Neutrophil (primary cell): ENCODE measurements around the gene GALNT18.

ENCODE experiments used
- H3K27ac ChIP-seq: fragments of 200-600 bp; sonication (generic); 2 replicates; pipeline ENCODE4 v1.5.1; 2016; ENCODE audit warnings: mild to moderate bottlenecking, moderate library complexity
- H3K27me3 ChIP-seq: fragments of 200-600 bp; sonication (generic); 2 replicates; pipeline ENCODE4 v1.6.0; 2016; ENCODE audit warnings: mild to moderate bottlenecking
- H3K36me3 ChIP-seq: fragments of 200-600 bp; sonication (generic); 2 replicates; pipeline ENCODE4 v1.5.1; 2017
- H3K4me1 ChIP-seq, 2 experiments: fragments of 200-600 bp in 1 of 2; sonication (generic) in 1 of 2; 1 replicate in 1 of 2; 2 replicates in 1 of 2; pipeline versions ENCODE4 v1.5.1 to v1.6.1; 2013 to 2016; ENCODE audit warnings: low read depth in 1 of 2, low read length in 1 of 2, mild to moderate bottlenecking in 1 of 2, moderate library complexity in 1 of 2; ENCODE audit not compliant: control insufficient read depth in 1 of 2, insufficient read depth in 1 of 2
- H3K4me3 ChIP-seq, 2 experiments: fragments of 200-600 bp in 1 of 2; sonication (generic) in 1 of 2; 1 replicate in 1 of 2; 2 replicates in 1 of 2; pipeline ENCODE4 v1.5.1; 2013 to 2016; ENCODE audit warnings: low read depth in 1 of 2, low read length in 1 of 2, mild to moderate bottlenecking in 1 of 2, moderate library complexity in 1 of 2
- H3K9me3 ChIP-seq: fragments of 200-600 bp; sonication (generic); 2 replicates; pipeline ENCODE4 v1.5.1; 2016
- TF ChIP-seq, protein P1 (sequence below): fragments of 200-600 bp; sonication (generic); IDR thresholded peaks from 2 replicates; pipeline ENCODE4 v1.5.1; 2016; ENCODE audit warnings: antibody characterized with exemption

Gene GALNT18

GRCh38 chr11:11513422-11513821 lies 108.4 kb downstream of the GALNT18 start:
- Histone ChIP-seq H3K27me3 (no peaks in the 10 kb centered on the region), H3K9me3 (no peaks in the 10 kb centered on the region), H3K27ac (no peak overlapping the region), H3K4me3 (no peak overlapping the region), H3K4me1 (no peaks in the 10 kb centered on the region), H3K36me3 (no peaks in the 10 kb centered on the region)
- TF ChIP-seq, protein P1, sequence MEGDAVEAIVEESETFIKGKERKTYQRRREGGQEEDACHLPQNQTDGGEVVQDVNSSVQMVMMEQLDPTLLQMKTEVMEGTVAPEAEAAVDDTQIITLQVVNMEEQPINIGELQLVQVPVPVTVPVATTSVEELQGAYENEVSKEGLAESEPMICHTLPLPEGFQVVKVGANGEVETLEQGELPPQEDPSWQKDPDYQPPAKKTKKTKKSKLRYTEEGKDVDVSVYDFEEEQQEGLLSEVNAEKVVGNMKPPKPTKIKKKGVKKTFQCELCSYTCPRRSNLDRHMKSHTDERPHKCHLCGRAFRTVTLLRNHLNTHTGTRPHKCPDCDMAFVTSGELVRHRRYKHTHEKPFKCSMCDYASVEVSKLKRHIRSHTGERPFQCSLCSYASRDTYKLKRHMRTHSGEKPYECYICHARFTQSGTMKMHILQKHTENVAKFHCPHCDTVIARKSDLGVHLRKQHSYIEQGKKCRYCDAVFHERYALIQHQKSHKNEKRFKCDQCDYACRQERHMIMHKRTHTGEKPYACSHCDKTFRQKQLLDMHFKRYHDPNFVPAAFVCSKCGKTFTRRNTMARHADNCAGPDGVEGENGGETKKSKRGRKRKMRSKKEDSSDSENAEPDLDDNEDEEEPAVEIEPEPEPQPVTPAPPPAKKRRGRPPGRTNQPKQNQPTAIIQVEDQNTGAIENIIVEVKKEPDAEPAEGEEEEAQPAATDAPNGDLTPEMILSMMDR, result no peak

DNA sequence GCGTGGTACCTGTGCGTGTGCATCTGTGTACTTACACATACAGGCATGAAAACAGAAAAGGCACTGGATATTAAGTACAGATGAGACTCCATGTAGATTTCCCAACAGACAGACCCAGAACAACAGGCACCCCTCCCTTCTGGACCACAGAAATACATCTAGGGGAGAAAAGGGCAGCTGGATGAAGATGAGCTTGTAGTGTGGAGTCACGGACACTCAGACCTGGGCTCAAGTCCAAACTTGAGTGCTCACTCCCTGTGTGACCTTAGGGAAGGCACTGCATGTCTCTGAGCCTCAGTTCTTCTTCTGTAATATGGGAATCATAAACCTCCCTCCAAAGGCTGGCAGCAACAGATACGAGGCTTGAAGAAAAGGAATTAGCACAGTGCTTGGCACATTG lies 108.9 kb downstream of the GALNT18 start:
- no peaks in the 10 kb centered on the region for H3K27me3 ChIP-seq
- no peaks in the 10 kb centered on the region for H3K36me3 ChIP-seq
- no peaks in the 10 kb centered on the region for H3K9me3 ChIP-seq
- H3K27ac ChIP-seq, result no peak overlapping the region
- no peaks in the 10 kb centered on the region for H3K4me1 ChIP-seq
- TF ChIP-seq, protein P1, result no peak
- H3K4me3 ChIP-seq, result no peak overlapping the region

DNA sequence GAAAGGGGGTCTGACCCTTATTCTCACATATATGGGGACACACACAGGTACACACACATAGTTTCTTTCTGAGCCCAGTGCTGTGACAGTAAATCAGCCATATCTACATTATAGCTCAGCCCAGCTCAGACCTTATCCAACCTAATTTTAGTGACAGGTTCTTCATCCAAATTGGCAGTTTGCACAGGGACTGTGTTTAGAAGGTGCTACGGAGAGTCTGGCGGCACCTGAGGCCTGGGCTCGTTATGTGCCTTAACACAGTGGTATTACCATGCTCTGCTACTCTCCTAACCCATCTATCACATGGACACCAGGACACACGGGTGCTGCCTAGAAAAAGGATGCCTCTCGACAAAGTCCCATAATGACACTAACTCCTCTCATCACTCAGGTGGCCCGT lies 109.3 kb downstream of the GALNT18 start:
- Histone ChIP-seq H3K4me3 (no peak overlapping the region), H3K4me1 (no peaks in the 10 kb centered on the region), H3K27ac (no peak overlapping the region), H3K36me3 (no peaks in the 10 kb centered on the region), H3K9me3 (no peaks in the 10 kb centered on the region), H3K27me3 (no peaks in the 10 kb centered on the region)
- TF ChIP-seq, protein P1, result no peak

DNA sequence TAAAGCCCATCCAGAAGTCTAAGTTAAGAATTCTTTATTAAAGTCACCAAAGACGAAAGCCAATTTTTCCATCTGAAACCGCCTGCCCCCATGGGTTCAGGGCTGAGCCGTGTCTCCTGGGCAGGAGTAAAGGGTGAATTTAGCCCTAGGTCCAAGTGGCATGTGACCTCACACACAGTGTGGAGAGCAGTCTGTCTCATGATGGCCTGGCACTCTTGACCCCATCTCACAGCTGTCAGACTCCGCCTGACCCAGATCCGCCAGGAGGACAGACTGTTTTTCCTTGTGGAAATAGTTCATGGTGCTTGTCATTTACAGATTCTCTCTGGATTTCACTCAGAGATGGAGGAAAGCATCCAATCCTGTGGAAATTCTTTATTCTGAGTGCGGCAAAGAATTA lies 109.7 kb downstream of the GALNT18 start:
- Histone ChIP-seq H3K9me3 (no peaks in the 10 kb centered on the region), H3K27me3 (no peaks in the 10 kb centered on the region), H3K4me3 (no peak overlapping the region), H3K36me3 (no peaks in the 10 kb centered on the region), H3K4me1 (no peaks in the 10 kb centered on the region), H3K27ac (no peak overlapping the region)
- TF ChIP-seq, protein P1, result no peak

- H3K27ac ChIP-seq, result no peak overlapping the region
- H3K4me3 ChIP-seq, result no peak overlapping the region
- no peaks in the 10 kb centered on the region for H3K9me3 ChIP-seq
- no peaks in the 10 kb centered on the region for H3K36me3 ChIP-seq
- TF ChIP-seq, protein P1, result no peak
- peaks cover 11% of the 10 kb centered on the region for H3K27me3 ChIP-seq
- H3K4me1 ChIP-seq, result no peaks in the 10 kb centered on the region
Measured at GRCh38 chr11:11510939-11511338, 110.9 kb downstream of the GALNT18 start.

DNA sequence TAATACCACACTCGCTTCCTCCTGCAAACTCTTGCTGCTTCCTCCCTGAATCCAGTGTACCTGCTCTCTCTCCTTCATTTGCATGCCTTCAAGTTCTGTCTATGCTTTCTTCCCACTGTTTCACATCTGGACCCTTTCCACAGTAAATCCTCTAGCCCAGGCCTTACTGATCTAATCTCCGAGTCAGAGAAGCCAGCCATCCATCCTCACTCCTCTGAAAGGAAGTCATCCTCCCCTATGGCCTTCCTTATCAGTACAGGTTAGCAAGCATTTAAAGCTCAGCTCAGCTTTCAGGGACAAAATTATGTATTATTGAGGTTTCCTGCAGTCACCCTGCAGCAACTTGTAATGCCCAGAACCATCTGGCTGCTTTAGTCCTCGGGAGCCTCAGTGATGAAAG lies 116.1 kb downstream of the GALNT18 start:
- Histone ChIP-seq H3K4me3 (no peak overlapping the region), H3K9me3 (no peaks in the 10 kb centered on the region), H3K4me1 (no peaks in the 10 kb centered on the region), H3K27ac (no peak overlapping the region), H3K27me3 (peaks cover 27% of the 10 kb centered on the region), H3K36me3 (no peaks in the 10 kb centered on the region)
- TF ChIP-seq, protein P1, result no peak
